ENCODE measurements around the gene ERAP2. TPM values are rescaled to one million over a fixed set of nuclear protein-coding genes. Genes with fewer than 3 reads are reported as not detected.
A peak's percentile ranks its signal among the peaks of the same experiment; 100 is the strongest.

Gene ERAP2
- total and polyA plus RNA-seq, 2 of the 13 experiments (the other 11 are each of a cell fraction or from before 2014, with no cell fraction given): 12.8 to 16.6 TPM

GRCh38 chr5:96868603-96869371 is 7.5 kb upstream of the ERAP2 start (continued):
- TF ChIP-seq IRF2 (CRISPR knock-in tag; IDR thresholded peaks at IDR 0.05) (peak; percentile 70; the same call in 1 of the 2 replicates), ZNF12 (CRISPR knock-in tag; IDR thresholded peaks at IDR 0.05) (0 out of 2 replicates have a peak, but pooled peaks have one; percentile 11), ZNF331 (CRISPR knock-in tag; IDR thresholded peaks at IDR 0.05) (peak; percentile 38; the same call in 1 of the 2 replicates), FOXA1 (IDR thresholded peaks at IDR 0.05) (no peak), FOXA1 (CRISPR knock-in tag; IDR thresholded peaks at IDR 0.05) (peak; percentile 42; the same call in 1 of the 2 replicates), CBX5 (CRISPR knock-in tag; IDR thresholded peaks at IDR 0.05; ENCODE audit: borderline replicate concordance) (no peak), FOXA3 (CRISPR knock-in tag; IDR thresholded peaks at IDR 0.05) (peak; percentile 55; the same call in 1 of the 2 replicates), SAP130 (CRISPR knock-in tag; IDR thresholded peaks at IDR 0.05; ENCODE audit: low read depth) (peak; percentile 24; the same call in 1 of the 2 replicates)

- Histone ChIP-seq H3K4me3 (replicated peaks in 1 of 3; ENCODE audit: insufficient read depth in 1 of 3, low read depth in 2 of 3, low read length in 3 of 3) (no peak overlapping the region), H3K9me3 (ENCODE audit: low read length) (no peaks in the 10 kb centered on the region), H3K27me3 (ENCODE audit: control insufficient read depth in 1 of 2, insufficient read depth in 2 of 2, low read length in 2 of 2) (no peaks in the 10 kb centered on the region; a peak in 1 of 5 replicates), H4K20me1 (ENCODE audit: insufficient read depth, low read length) (no peaks in the 10 kb centered on the region), H3K4me1 (ENCODE audit: insufficient read depth, low read length) (peaks cover 55% of the 10 kb centered on the region), H2AFZ (ENCODE audit: low read length) (no peak overlapping the region), H3K36me3 (replicated peaks in 1 of 2; ENCODE audit: control insufficient read depth in 1 of 2, insufficient read depth in 2 of 2, low read length in 2 of 2) (no peaks in the 10 kb centered on the region), H3K27ac (ENCODE audit: extremely low read length, insufficient read depth, low read length) (no peak overlapping the region), H3K79me2 (ENCODE audit: insufficient read depth, low read length) (no peaks in the 10 kb centered on the region), H3K9ac (ENCODE audit: insufficient read depth, low read depth, low read length) (no peak overlapping the region), H3K4me2 (ENCODE audit: low read depth, low read length) (no peak overlapping the region)
- POLR2A ChIA-PET: interaction anchor here (1.2 kb wide), 1 partner anchor 62 kb away, joined by 9 read pairs; the partner anchor contains the start of gene ERAP1
- TF ChIP-seq ZNF17 (CRISPR knock-in tag; IDR thresholded peaks at IDR 0.05): no peak
- no peak for TF ChIP-seq NONO (IDR thresholded peaks at IDR 0.05)
- TF ChIP-seq NONO (CRISPR knock-in tag; conservative IDR thresholded peaks at IDR 0.05): no peak
- peak; percentile 83 to 84 for TF ChIP-seq MAFK (conservative IDR thresholded peaks at IDR 0.05 in 1 of 2, IDR thresholded peaks at IDR 0.05 in 1 of 2; ENCODE audit: low read length in 2 of 2)
- no peak for TF ChIP-seq KLF6 (CRISPR knock-in tag; IDR thresholded peaks at IDR 0.05)
- no peak for TF ChIP-seq CENPT (CRISPR knock-in tag; IDR thresholded peaks at IDR 0.05; ENCODE audit: low read depth)
- TF ChIP-seq MAFF (IDR thresholded peaks at IDR 0.05; ENCODE audit: low read depth, low read length): peak; percentile 71
- no peak for TF ChIP-seq ZFP91 (CRISPR knock-in tag; IDR thresholded peaks at IDR 0.05; ENCODE audit: borderline replicate concordance)
- TF ChIP-seq KLF15 (CRISPR knock-in tag; IDR thresholded peaks at IDR 0.05; ENCODE audit: borderline replicate concordance): no peak
- no peak for TF ChIP-seq GLI4 (CRISPR knock-in tag; IDR thresholded peaks at IDR 0.05; ENCODE audit: borderline replicate concordance)
- no peak for TF ChIP-seq RAD21 (CRISPR knock-in tag; IDR thresholded peaks at IDR 0.05)
- CTCF ChIA-PET (ENCODE audit: low intra/inter-chr PET ratio, low total read pairs): interaction anchor here (1.4 kb wide), 1 partner anchor 293 kb away, joined by 21 read pairs; no protein-coding TSS in a partner anchor
- in situ Hi-C loops (cut with HindIII; ENCODE audit: extremely low pct_ligation_motif_present, low pct_unique_long_range_greater_than_20kb): no loop called here
- BruUV-seq (replicated peaks): no TSS peak
- FAIRE-seq: no peak
- intact Hi-C loops (cut with micrococcal nuclease; ENCODE audit: unreplicated experiment): loop anchor here (1.0 to 5.0 kb wide), 6 partner anchors 31 to 293 kb away; partner anchors contain the start of genes LIX1 and LNPEP
- DNase-seq (ENCODE audit: low spot score): no peak
- no peak for ATAC-seq
Observed at GRCh38 chr5:96869372-96869641, 7.0 kb upstream of the ERAP2 start.

Data from HepG2 (cell line).